HEK293 (cell line): ENCODE measurements around the gene EXOSC9.
A peak's percentile ranks its signal among the peaks of the same experiment; 100 is the strongest.

Experiments used
- CTCF ChIA-PET: fragments of 350-600 bp; formaldehyde crosslinking; extraction: SDS; loops from one replicate; lab custom pipeline; 2021; ENCODE audit warnings: antibody characterized with exemption; lab: Yijun Ruan, JAX
- POLR2A ChIA-PET: fragments of 300-600 bp; formaldehyde crosslinking; extraction: SDS; loops from one replicate; lab custom pipeline; 2020; ENCODE audit warnings: antibody characterized with exemption, inconsistent platforms; lab: Yijun Ruan, JAX
- H3K27ac ChIP-seq: fragments of 200-500 bp; sonication (Bioruptor generic); 2 replicates; pipeline ENCODE4 v1.5.1; 2014; ENCODE audit warnings: low read depth, low read length, control low read depth, inconsistent platforms; ENCODE audit errors: extremely low read depth
- H3K36me3 ChIP-seq, 2 experiments: fragments of 200-500 bp in 1 of 2; sonication (Bioruptor generic) in 1 of 2; 1 replicate in 1 of 2; 2 replicates in 1 of 2; pipeline ENCODE4 v1.5.1; 2014 to 2017; ENCODE audit warnings: inconsistent platforms in 2 of 2, low read length in 2 of 2; ENCODE audit not compliant: control insufficient read depth in 2 of 2, insufficient read depth in 1 of 2
- H3K4me1 ChIP-seq: fragments of 200-500 bp; sonication (Bioruptor generic); 2 replicates; pipeline ENCODE4 v1.5.1; 2014; ENCODE audit warnings: mild to moderate bottlenecking, low read length, inconsistent platforms; ENCODE audit not compliant: control insufficient read depth, insufficient read depth
- H3K4me3 ChIP-seq: 2 replicates; pipeline ENCODE4 v1.5.1; 2011; ENCODE audit warnings: low read depth, mild to moderate bottlenecking, control low read depth, low read length, moderate library complexity
- H3K9me3 ChIP-seq: fragments of 200-500 bp; sonication (Bioruptor generic); 2 replicates; pipeline ENCODE4 v1.5.1; 2014; ENCODE audit warnings: low read depth, low read length, inconsistent platforms; ENCODE audit not compliant: control insufficient read depth, insufficient read depth
- ZIC2 ChIP-seq: fragments of 450-650 bp; formaldehyde crosslinking; IDR thresholded peaks from 2 replicates; pipeline ENCODE4 v1.5.1; 2016; ENCODE audit warnings: missing biosample characterization, missing genetic modification characterization
- ZNF112 ChIP-seq: fragments of 450-650 bp; formaldehyde crosslinking; IDR thresholded peaks from 2 replicates; pipeline ENCODE4 v1.5.0; 2017; ENCODE audit warnings: missing biosample characterization, missing genetic modification characterization
- ZNF510 ChIP-seq: fragments of 450-650 bp; formaldehyde crosslinking; IDR thresholded peaks from 2 replicates; pipeline ENCODE4 v1.5.1; 2018; ENCODE audit warnings: mild to moderate bottlenecking, missing genetic modification characterization, missing biosample characterization; ENCODE audit not compliant: insufficient replicate concordance
- ZNF623 ChIP-seq: fragments of 450-650 bp; formaldehyde crosslinking; IDR thresholded peaks from 2 replicates; pipeline ENCODE4 v1.5.1; 2016; ENCODE audit warnings: missing biosample characterization, missing genetic modification characterization
- TF ChIP-seq, protein P1 (sequence below): fragments of 450-650 bp; formaldehyde crosslinking; conservative IDR thresholded peaks from 2 replicates; pipeline ENCODE4 v1.5.1; 2016; ENCODE audit warnings: low read depth, missing biosample characterization, missing genetic modification characterization

The EXOSC9 gene

DNA sequence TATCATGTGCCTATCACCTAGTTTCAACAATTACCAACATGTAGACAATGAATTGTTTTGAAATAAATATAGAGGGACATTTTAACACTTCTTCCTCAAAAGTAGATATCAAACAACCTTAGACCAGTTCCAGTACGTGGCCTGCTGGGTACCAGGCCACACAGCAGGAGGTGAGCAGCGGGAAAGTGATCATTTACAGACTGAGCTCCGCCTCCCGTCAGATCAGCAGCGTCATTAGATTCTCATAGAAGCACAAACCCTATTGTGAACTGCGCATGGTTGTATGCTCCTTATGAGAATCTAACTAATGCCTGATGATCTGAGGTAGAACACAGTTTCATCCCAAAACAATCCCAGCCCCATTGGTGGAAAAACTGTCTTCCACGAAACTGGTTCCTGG, 62.7 kb downstream of the EXOSC9 start:
- ChIA-PET POLR2A (no interaction called here), CTCF (interaction anchor here (0.6 kb wide), 1 partner anchor 38 kb away, joined by 3 read pairs; no protein-coding TSS in a partner anchor)
- TF ChIP-seq ZNF510 (tag by site-specific recombination): no peak
- TF ChIP-seq ZNF623: no peak
- TF ChIP-seq ZNF112 (tag by site-specific recombination): no peak
- 0 out of 2 replicates have a peak, but pooled peaks have one; percentile 12 for TF ChIP-seq ZIC2
- TF ChIP-seq, protein P1, sequence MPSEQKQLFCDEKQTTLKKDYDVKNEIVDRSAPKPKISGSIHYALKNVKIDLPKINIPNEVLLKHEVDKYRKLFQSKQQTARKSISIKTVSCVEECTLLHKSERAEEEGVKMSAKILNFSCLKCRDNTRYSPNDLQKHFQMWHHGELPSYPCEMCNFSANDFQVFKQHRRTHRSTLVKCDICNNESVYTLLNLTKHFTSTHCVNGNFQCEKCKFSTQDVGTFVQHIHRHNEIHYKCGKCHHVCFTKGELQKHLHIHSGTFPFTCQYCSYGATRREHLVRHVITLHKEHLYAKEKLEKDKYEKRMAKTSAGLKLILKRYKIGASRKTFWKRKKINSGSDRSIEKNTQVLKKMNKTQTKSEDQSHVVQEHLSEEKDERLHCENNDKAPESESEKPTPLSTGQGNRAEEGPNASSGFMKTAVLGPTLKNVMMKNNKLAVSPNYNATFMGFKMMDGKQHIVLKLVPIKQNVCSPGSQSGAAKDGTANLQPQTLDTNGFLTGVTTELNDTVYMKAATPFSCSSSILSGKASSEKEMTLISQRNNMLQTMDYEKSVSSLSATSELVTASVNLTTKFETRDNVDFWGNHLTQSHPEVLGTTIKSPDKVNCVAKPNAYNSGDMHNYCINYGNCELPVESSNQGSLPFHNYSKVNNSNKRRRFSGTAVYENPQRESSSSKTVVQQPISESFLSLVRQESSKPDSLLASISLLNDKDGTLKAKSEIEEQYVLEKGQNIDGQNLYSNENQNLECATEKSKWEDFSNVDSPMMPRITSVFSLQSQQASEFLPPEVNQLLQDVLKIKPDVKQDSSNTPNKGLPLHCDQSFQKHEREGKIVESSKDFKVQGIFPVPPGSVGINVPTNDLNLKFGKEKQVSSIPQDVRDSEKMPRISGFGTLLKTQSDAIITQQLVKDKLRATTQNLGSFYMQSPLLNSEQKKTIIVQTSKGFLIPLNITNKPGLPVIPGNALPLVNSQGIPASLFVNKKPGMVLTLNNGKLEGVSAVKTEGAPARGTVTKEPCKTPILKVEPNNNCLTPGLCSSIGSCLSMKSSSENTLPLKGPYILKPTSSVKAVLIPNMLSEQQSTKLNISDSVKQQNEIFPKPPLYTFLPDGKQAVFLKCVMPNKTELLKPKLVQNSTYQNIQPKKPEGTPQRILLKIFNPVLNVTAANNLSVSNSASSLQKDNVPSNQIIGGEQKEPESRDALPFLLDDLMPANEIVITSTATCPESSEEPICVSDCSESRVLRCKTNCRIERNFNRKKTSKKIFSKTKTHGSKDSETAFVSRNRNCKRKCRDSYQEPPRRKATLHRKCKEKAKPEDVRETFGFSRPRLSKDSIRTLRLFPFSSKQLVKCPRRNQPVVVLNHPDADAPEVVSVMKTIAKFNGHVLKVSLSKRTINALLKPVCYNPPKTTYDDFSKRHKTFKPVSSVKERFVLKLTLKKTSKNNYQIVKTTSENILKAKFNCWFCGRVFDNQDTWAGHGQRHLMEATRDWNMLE (tag by site-specific recombination): no peak
- no peaks in the 10 kb centered on the region for H3K9me3 ChIP-seq
- H3K36me3 ChIP-seq: peaks cover 19 to 56% of the 10 kb centered on the region in 2 experiments
- H3K27ac ChIP-seq: no peak overlapping the region
- H3K4me1 ChIP-seq: no peaks in the 10 kb centered on the region
- no peak overlapping the region for H3K4me3 ChIP-seq
